NCI-H1930 (cell line): Measurements from ENCODE around the gene MRPL36.
"Not testable (repeated sequence)": the region's sequence is repeated elsewhere in the genome, so short reads cannot be mapped to it uniquely, and the experiment has no call there.

Source experiments
- DNase-seq, 2 experiments: peaks; one replicate each; lab custom pipeline; 2025; lab: John Stamatoyannopoulos, UW

MRPL36 gene

DNA sequence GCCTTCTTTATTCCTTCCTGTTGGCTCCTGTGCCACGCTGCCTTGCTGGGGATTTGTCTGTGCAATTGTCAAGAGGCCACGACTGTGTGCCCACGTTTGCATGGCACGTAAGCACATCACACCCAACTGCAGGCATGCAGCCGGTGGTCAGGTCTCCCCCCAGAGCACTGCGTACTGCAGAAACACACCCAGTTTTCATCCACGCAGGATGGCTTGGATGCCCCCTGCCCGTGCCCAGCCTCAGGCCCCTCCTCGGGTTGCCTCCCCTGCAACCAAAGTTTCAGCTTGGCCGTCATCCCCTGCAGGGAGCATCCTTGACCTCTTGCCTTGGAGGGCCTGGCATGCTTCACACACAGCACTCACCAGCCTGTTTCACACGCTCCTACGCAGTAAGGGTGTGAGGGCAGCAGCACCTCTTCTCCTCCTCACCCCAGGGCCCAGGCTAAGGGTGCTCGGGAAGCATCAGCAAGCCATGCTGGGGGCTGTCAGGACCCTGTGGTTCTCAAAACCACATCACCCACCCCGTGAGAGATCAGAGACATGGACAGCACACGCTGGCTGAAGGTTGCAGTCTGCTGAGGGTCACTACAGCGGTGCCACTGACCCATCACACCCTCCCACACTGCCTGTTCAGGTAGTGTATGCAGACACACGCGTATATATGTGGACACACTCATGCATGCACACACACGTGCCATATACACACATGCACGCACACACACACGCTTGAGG is 3.1 kb downstream of the MRPL36 start:
- DNase-seq: no peak

GRCh38 chr5:1795931-1796330 is 3.7 kb downstream of the MRPL36 start:
- no peak for DNase-seq

- no peak for DNase-seq
Measured at GRCh38 chr5:1795506-1795905, 4.1 kb downstream of the MRPL36 start.

DNA sequence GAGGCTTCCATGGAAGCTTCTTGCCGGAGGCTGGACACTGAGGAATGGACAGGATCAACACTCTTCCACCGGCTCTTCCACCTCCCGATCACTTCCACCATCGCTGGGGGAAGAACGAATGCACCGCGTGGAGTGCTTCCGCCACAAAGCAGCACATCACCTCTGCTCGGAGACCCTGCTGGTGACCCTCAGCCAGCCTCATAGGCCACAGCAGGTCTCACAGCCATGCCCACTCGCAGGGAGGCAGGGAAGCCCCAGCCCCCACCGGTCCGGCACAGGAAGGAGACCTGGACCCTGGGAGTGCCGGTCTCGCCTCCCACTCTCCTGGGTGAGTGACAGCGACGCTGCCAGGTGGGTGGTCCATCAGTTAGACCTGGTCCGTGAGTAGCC is 4.7 kb downstream of the MRPL36 start:
- no peak for DNase-seq

- no peak for DNase-seq
Measured at GRCh38 chr5:1793966-1794900, 5.4 kb downstream of the MRPL36 start.

DNA sequence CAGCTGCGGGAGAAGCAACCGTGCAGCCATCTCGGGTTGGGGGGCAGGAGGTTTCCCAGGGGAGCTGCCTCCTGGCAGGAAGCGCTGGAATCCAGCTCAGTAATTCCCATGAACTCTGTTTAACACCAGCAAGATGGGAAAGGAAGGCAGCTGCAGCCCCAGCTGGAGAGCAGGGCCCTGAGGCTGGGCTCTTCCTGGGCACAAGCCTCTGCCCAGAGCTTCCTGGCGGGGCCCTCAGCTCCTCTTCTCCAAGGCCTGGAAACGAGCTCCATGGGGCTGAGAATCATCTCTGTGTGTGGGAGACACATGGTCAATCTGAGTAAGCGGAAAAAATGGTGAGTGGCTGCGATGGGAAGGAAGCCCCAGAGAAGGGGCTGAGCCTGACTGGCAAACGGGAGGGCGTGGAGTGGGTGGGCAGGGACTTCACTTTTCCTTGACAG is 6.3 kb downstream of the MRPL36 start:
- DNase-seq: no peak

GRCh38 chr5:1792842-1793266 is 6.8 kb downstream of the MRPL36 start:
- DNase-seq: no peak

DNA sequence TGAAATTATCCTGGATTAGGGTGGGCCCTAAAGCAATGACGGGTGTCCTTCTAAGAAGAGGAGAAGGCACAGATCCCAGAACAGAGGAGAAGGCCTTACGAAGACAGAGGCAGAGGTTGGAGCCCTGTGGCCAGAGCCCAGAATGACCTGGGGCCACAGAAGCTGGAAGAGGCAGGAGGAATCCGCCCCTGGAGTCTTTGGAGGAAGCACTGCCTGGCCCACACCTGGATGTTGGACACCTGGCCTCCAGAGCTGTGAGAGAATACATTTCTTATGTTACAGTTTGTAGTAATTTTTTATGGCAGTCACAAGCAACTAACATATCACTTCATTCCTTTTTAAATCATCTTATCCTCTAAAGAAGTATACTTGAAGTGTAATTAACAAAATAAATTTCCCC is 8.5 kb downstream of the MRPL36 start:
- DNase-seq: no peak

- no peak for DNase-seq
Measured at GRCh38 chr5:1789834-1790471, 9.7 kb downstream of the MRPL36 start.

GRCh38 chr5:1789438-1789833 is 10.2 kb downstream of the MRPL36 start:
- DNase-seq: not testable (repeated sequence)

DNA sequence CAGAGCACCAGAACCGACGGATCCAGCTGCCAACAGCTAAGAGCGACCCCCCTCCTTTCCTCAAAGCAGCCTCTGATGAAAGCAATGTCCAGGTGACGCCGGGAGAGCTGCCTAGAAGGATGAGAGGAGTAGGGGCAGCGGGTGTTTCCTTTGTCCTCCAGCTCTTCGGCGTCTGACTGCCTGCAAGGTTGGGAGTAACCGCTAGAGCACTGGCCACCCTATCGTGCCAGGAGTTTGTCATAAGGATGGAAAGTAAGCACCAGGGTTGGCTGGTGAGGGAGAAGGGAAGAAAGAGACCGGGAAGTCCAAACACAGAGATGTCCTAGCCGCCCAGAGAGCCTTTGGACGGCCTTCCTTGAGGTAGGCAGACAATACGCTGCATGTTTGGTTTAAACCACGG is 10.8 kb downstream of the MRPL36 start:
- DNase-seq: no peak

- no peak for DNase-seq
Measured at GRCh38 chr5:1788200-1788599, 11.4 kb downstream of the MRPL36 start.

- no peak for DNase-seq
Measured at GRCh38 chr5:1787472-1788047, 12.1 kb downstream of the MRPL36 start.

GRCh38 chr5:1786621-1787471 is 12.8 kb downstream of the MRPL36 start:
- DNase-seq: no peak

DNA sequence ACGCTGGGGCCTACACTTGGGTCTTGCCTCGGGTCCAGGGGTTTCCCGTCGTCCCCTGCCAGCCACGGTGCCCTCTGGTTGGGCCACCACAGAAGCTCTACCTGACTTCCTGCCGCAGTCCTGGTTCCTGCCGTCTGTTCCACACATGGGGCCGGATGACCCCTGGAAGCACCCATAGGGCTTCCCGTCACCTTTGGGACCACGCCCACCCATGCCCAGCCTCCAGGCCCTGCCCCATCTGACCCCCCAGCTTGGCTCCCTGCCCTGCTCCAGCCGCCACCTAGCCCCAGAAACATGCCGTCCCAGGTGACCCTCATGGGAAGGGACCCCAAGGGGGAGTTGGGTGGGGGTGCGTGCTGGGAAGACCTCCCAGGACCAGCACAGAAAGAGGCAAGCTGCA is 13.7 kb downstream of the MRPL36 start:
- DNase-seq: no peak

- DNase-seq: no peak
Measured at GRCh38 chr5:1785062-1785461, 14.6 kb downstream of the MRPL36 start.

DNA sequence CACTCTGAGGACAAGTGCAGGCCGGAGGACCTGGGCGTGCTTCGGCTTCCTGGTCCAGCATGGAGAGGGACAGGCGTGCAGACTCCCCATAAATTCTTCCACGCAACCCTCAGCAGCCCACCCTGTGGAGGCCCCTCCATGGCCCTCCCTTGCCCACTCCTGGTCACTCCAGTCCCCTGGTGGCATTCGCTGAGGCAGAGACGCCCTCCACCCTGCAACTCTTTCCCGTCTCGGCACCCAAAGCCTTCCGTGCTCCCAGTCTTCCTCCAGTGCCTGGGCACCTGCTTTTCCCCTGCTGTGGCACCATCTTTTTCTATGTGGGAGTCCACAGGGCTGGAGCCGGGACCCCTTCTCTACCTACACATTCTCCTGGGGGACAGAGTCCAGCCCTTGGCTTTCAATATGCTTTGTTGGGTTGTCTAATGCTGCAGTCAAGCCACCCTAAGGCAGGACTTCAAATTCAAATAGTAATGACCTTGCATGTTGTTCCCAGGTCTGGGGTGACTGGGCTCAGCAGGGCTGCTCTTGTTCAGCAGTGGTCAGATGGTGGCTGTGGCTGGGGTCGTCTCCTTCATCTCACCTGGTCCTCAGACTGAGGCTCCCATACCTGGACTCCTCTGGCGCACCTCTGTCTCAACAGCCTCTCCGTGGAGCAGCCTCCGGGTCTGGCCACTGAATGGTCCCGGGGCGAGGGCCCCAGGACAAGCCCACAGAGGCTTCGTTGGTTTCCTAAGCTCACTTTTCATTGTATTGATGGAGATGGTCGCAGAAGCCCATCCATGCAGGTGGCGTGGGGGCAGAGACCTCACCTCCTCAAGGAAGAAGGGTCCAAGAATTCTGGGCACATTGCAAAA is 15.2 kb downstream of the MRPL36 start:
- no peak for DNase-seq

- no peak for DNase-seq
Measured at GRCh38 chr5:1783216-1783554, 16.5 kb downstream of the MRPL36 start.

DNA sequence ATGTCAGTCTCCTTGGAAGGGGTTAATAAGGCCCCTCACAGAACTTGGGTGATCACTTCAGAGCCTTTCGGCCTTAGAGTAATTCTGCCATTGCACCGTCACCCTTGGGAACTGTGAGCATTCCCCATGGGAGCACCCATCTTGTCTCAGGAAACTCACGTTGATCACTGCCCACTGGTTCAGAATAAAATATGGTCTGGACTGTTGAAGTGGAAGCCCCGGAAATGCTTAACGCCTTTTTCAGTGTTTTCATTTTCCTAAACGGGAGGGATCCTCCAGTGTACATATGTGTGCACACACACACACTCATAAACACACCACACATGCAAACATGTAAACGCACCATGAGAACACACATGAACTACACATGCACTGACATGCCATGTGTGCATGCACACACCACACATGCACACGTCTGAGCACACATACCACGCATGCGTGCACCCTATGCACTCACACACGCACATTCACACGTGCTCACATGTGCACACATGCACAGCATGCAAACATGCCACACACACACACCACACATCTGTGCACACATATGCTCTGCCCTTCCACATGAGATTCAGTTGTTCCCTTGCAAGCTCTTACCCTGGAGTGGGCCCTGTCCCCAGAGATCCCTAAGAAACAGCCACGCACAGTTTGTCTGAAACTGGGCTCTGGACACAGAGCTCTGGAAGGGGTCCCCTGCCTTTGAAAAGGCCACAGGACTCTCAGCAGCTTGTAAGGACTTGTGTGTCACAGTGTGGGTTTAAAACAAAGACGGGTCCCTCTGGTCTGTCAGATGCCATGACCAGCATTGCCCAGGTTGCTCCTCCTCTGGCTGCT is 17.0 kb downstream of the MRPL36 start:
- no peak for DNase-seq
